ENCODE measurements around the gene NKX2-2.

DNA sequence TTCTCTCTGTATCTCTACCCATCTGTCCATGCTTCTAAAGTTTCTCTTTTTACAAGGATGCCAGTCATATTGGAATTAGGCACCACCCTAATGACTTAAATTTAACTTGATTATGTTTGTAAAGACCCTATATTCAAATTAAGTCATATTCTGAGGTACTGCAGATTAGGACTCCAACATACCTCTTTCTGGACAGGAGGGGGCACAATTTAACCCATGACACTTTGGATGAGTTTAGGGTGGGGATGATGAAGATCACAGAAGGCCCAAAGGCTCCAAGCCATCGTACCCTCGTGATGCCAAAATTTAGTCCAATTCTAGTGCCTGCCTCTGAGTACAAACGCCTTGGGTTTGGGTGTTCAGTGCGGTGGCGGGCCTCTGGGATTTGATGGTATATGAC, 15.0 kb upstream of the NKX2-2 start:
- TF ChIP-seq, protein P1, sequence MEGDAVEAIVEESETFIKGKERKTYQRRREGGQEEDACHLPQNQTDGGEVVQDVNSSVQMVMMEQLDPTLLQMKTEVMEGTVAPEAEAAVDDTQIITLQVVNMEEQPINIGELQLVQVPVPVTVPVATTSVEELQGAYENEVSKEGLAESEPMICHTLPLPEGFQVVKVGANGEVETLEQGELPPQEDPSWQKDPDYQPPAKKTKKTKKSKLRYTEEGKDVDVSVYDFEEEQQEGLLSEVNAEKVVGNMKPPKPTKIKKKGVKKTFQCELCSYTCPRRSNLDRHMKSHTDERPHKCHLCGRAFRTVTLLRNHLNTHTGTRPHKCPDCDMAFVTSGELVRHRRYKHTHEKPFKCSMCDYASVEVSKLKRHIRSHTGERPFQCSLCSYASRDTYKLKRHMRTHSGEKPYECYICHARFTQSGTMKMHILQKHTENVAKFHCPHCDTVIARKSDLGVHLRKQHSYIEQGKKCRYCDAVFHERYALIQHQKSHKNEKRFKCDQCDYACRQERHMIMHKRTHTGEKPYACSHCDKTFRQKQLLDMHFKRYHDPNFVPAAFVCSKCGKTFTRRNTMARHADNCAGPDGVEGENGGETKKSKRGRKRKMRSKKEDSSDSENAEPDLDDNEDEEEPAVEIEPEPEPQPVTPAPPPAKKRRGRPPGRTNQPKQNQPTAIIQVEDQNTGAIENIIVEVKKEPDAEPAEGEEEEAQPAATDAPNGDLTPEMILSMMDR (conservative IDR thresholded peaks at IDR 0.05), result no peak
- no peak for TF ChIP-seq EZH2 (IDR thresholded peaks at IDR 0.05; ENCODE audit: low read depth)

All from PC-9 (cell line).